ENCODE results near the gene ZNF280B.

GRCh38 chr22:22523494-22523893 lies 15.0 kb upstream of the ZNF280B start:
- TF ChIP-seq CTCF (conservative IDR thresholded peaks at IDR 0.05) (no peak), ZFX (IDR thresholded peaks at IDR 0.05) (no peak)
